Measurements from ENCODE around the gene GNGT1.

GRCh38 chr7:93949423-93949822 lies 43.1 kb downstream of the GNGT1 start:
- no peak for TF ChIP-seq CTCF (IDR thresholded peaks at IDR 0.05; ENCODE audit: control extremely low read depth in 1 of 3, insufficient read depth in 1 of 3, low read depth in 1 of 3, low read length in 3 of 3)
- TF ChIP-seq HDAC6 (IDR thresholded peaks at IDR 0.05; ENCODE audit: low read depth, low read length): no peak
